Fibroblast of the aortic adventitia (primary cell): Measurements from ENCODE around the gene NHS. TPM values are rescaled to one million over a fixed set of nuclear protein-coding genes. Genes with fewer than 3 reads are reported as not detected.

ENCODE experiments used
- DNase-seq: peaks from one replicate; pipeline ENCODE4 v3.0.0-alpha.2; 2010; ENCODE audit warnings: low read depth
- H3K4me3 ChIP-seq: 2 replicates; pipeline ENCODE4 v1.5.1; 2011; ENCODE audit warnings: low read depth, mild to moderate bottlenecking, control low read depth, low read length, moderate library complexity
- total RNA-seq: library from RNA; depleted of rRNA; stranded (reverse); fragments of >200 nt; gene quantifications from 2 replicates; pipeline ENCODE4 v1.2.3, GENCODE V29; 2012; ENCODE audit warnings: low replicate concordance
- TF ChIP-seq, protein P1 (sequence below): IDR thresholded peaks from 2 replicates; pipeline ENCODE4 v1.5.1; 2011; ENCODE audit warnings: mild to moderate bottlenecking, low read length, control low read depth, inconsistent platforms; ENCODE audit not compliant: insufficient read depth

Gene NHS
- total RNA-seq, 1 donor = 11.6 TPM

DNA sequence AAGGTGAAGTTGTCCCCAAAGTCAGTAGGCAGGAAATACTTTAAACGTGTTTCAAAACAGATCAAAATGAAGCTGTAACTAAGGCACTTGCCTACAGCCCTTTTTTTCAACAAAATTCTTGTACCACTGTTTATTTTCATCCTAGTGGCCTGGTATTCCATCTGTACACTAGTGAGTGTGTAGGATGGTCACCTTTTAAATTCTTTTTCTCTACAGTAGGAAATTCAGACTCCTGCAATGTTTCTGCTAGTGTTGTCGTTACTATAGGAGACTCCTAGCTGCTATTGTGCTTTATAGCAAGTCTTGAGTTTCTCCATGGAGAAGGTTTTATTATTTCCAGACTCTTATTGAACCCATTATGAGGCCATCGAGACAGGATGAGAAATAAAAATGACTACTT lies 7.0 kb upstream of the NHS start:
- DNase-seq = no peak
- TF ChIP-seq, protein P1, sequence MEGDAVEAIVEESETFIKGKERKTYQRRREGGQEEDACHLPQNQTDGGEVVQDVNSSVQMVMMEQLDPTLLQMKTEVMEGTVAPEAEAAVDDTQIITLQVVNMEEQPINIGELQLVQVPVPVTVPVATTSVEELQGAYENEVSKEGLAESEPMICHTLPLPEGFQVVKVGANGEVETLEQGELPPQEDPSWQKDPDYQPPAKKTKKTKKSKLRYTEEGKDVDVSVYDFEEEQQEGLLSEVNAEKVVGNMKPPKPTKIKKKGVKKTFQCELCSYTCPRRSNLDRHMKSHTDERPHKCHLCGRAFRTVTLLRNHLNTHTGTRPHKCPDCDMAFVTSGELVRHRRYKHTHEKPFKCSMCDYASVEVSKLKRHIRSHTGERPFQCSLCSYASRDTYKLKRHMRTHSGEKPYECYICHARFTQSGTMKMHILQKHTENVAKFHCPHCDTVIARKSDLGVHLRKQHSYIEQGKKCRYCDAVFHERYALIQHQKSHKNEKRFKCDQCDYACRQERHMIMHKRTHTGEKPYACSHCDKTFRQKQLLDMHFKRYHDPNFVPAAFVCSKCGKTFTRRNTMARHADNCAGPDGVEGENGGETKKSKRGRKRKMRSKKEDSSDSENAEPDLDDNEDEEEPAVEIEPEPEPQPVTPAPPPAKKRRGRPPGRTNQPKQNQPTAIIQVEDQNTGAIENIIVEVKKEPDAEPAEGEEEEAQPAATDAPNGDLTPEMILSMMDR = no peak
- no peak overlapping the region for H3K4me3 ChIP-seq

DNA sequence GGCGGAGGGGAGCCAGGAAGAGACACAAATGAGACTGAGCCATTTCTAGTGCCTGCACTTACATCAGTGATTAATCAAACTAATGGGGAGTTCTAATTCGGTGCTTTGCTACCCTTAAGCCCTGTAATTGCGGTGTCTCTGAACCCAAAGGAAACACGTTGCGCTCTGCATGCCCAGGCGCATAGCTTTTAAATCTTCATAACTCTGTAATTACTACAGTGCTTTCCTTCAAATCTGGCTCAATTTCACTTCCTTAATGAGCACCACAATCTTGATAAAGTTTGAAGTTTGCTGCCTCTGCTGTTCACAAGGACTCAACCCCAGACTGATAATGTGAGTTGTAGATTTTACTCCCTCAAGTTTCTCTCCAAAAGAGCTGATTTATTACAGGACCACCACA lies 5.7 kb upstream of the NHS start:
- no peak overlapping the region for H3K4me3 ChIP-seq

DNA sequence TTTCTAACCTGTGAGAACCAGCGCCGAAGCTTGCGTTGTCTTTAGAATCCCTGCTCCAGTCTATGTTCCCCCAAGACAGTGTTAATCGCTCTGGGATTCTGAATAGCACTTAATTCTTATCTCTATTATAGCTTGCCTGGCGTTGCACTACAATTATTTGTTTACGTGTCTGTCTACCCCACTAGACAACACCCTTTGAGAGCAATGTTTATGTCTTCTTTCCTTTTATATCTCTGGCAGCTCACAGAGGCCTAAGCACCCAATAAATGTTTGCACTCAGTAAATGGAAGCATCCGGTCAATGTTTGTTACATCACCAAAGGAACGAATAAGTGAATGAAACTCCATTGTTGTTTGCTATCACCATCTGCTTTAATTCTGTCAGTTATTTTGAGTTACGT lies 4.8 kb upstream of the NHS start:
- no peak for DNase-seq
- H3K4me3 ChIP-seq = no peak overlapping the region
- TF ChIP-seq, protein P1 = no peak

More for the DNA sequence above, 5.7 kb upstream of the NHS start:
- DNase-seq = no peak
- TF ChIP-seq, protein P1 = no peak

DNA sequence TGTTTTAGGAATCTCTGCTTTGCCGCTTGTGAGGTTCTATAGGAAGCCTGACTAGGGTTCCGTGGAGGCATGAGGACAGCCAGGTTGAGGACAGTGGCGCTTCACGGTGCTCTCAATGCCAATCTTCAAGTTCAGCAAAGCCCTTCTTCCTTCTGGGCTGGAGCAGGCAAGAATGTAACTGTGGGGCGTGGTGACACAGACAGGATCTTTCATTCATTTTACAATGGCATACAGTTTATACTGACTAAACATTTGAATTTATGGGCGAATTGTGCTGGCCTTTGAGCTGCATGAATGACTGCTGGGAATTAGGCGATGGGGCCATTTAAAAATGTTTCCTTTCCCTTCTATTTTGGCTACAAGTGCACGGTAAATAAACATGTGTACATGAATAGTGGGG lies 2.9 kb upstream of the NHS start:
- TF ChIP-seq, protein P1 = no peak
- no peak overlapping the region for H3K4me3 ChIP-seq
- DNase-seq = no peak

DNA sequence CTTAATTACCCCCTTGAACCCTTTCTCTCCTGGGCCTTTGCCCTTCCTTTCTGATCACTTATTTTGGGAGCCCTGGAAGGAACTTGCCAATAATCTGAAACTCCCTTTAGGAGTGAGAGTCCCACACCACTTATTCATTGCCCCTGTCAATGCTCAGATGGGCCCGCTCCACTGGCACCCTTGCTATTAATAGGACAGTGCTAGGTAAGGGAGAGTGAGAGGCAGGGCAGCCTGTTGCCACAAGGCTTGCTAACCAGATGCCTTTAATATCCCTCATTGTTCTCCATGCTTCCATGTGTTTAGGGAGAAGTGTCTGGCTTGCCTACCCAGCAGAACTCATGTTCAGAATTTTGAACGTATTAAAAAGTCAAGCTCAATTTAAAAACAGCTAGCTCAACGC lies 1.7 kb upstream of the NHS start:
- TF ChIP-seq, protein P1 = no peak
- no peak for DNase-seq
- H3K4me3 ChIP-seq = no peak overlapping the region

DNA sequence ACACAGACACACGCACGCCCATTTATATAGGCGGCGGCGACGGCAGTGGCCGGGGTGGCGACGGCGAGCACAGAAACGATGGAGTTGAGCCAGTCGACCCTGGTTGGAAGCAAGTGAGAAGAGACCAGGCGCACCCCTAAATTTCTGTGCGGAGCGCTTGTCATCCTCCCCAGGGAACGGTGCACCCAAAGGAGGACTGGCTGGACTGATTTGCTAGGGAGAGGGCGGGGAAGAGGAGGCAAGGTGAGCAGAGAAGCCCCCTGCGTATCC lies 302 bp downstream of the NHS start:
- H3K4me3 ChIP-seq = peak overlapping the region; percentile 78
- DNase-seq = peak; percentile 6
- TF ChIP-seq, protein P1 = no peak

DNA sequence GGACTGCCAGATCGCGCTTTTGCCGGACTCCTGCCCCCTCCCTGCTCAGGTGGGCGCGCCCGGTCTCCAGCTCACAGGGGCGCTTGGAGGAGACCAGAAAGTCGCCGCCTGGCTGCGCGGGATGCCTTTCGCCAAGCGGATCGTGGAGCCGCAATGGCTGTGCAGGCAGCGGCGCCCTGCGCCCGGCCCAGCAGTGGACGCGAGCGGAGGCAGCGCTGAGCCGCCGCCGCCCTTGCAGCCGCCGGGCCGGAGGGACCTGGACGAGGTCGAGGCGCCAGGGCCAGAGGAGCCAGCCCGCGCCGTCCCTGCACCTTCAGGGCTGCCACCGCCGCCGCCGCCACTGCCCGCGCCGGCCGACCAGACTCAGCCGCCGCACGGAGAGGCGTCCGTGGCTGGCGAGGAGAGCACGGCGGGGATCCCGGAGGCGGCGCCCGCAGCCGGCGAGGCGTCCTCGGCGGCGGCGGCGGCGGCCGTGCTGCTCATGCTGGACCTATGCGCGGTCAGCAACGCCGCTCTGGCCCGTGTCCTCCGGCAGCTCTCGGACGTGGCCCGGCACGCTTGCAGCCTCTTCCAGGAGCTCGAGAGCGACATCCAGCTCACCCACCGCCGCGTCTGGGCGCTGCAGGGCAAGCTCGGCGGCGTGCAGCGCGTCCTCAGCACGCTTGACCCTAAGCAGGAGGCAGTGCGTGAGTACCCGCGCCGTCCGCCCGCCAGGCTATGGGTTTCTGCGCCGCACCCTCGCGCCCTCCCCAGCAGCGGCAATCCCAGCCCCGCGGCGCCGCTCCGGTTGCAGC lies 834 bp downstream of the NHS start:
- DNase-seq = peak; percentile 27
- H3K4me3 ChIP-seq = peak overlapping the region; percentile 78
- TF ChIP-seq, protein P1 = no peak
